Activated CD4-positive, alpha-beta T cell treated with anti-CD3 and anti-CD28 coated beads for 1 hour (primary cell): ENCODE data around the gene CACNA1B.

Experiments used
- DNase-seq: peaks from one replicate; pipeline ENCODE4 v3.0.0-alpha.2; 2020

CACNA1B gene

GRCh38 chr9:137924169-137924568 lies 46.6 kb downstream of the CACNA1B start:
- DNase-seq, result no peak

- no peak for DNase-seq
Measured at GRCh38 chr9:137924761-137925369, 47.3 kb downstream of the CACNA1B start.

GRCh38 chr9:137943655-137944054 lies 66.1 kb downstream of the CACNA1B start:
- no peak for DNase-seq

- no peak for DNase-seq
Measured at GRCh38 chr9:137945581-137945980, 68.0 kb downstream of the CACNA1B start.

GRCh38 chr9:137946993-137947392 lies 69.4 kb downstream of the CACNA1B start:
- no peak for DNase-seq

GRCh38 chr9:137948642-137949041 lies 71.1 kb downstream of the CACNA1B start:
- no peak for DNase-seq

GRCh38 chr9:137949260-137949659 lies 71.7 kb downstream of the CACNA1B start:
- no peak for DNase-seq

GRCh38 chr9:137951107-137951506 lies 73.5 kb downstream of the CACNA1B start:
- no peak for DNase-seq

- DNase-seq, result no peak
Measured at GRCh38 chr9:137951597-137952490, 74.3 kb downstream of the CACNA1B start.

GRCh38 chr9:137952976-137953666 lies 75.5 kb downstream of the CACNA1B start:
- no peak for DNase-seq

GRCh38 chr9:137953683-137954438 lies 76.3 kb downstream of the CACNA1B start:
- DNase-seq, result no peak

- DNase-seq, result no peak
Measured at GRCh38 chr9:137955224-137955570, 77.6 kb downstream of the CACNA1B start.

- no peak for DNase-seq
Measured at GRCh38 chr9:137955586-137955985, 78.0 kb downstream of the CACNA1B start.

GRCh38 chr9:137956039-137956438 lies 78.5 kb downstream of the CACNA1B start:
- DNase-seq, result no peak

GRCh38 chr9:137956688-137957385 lies 79.3 kb downstream of the CACNA1B start:
- no peak for DNase-seq

- DNase-seq, result no peak
Measured at GRCh38 chr9:137959641-137960411, 82.2 kb downstream of the CACNA1B start.

- no peak for DNase-seq
Measured at GRCh38 chr9:137960496-137960895, 82.9 kb downstream of the CACNA1B start.

- DNase-seq, result no peak
Measured at GRCh38 chr9:137963525-137963924, 85.9 kb downstream of the CACNA1B start.

GRCh38 chr9:137965177-137965795 lies 87.7 kb downstream of the CACNA1B start:
- no peak for DNase-seq

GRCh38 chr9:137967280-137967953 lies 89.8 kb downstream of the CACNA1B start:
- no peak for DNase-seq

- no peak for DNase-seq
Measured at GRCh38 chr9:137968235-137968634, 90.7 kb downstream of the CACNA1B start.
